Measurements from ENCODE around the gene VWA2. TPM values are rescaled to one million over a fixed set of nuclear protein-coding genes. Genes with fewer than 3 reads are reported as not detected.

VWA2 gene
- total and polyA plus RNA-seq, 2 of the 4 experiments (the other 2 are of a cell fraction): not detected

GRCh38 chr10:114304017-114304570, 65.0 kb downstream of the VWA2 start (continued):
- TF ChIP-seq MAZ (IDR thresholded peaks at IDR 0.05; ENCODE audit: borderline replicate concordance, low read depth, low read length): no peak

DNA sequence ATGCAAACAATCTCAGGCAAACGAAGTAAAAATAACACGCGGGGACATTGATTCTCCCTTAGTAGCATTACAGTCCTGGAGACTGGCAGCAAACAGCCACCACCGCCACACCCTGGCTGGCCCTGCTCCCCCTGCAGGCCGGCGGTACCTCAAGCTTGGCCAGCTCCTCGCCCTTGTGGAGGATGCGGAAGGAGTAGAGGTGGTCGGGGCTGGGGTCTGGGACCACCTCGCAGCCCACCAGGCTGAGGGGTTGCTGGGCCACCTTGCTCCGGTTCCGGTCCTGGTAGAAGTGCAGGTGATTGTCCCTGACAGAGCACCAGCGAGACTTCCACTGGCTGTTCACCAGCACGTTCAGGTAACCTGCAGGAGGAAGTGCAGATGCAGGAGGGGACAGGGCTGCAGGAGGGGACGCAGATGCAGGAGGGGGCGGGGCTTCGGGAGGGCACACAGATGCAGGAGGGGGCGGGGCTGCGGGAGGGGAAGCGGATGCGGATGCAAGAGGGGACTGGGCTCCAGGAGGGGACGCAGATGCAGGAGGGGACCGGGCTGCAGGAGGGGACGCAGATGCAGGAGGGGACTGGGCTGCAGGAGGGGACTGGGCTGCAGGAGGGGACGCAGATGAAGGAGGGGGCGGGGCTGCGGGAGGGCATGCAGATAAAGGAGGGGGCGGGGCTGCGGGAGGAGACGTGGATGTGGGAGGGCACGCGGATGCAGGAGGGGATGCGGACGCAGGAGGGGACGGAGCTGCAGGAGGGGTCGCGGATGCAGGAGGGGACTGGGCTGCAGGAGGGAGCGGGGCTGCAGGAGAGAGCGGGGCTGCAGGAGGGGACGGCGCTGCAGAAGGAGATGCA, 65.7 kb downstream of the VWA2 start:
- Histone ChIP-seq H2BK120ac (ENCODE audit: low read depth, low read length) (peak overlapping the region; percentile 57; the same call in 1 of the 2 replicates), H2AK5ac (ENCODE audit: low read depth, low read length) (peak overlapping the region; percentile 32; the same call in 1 of the 2 replicates), H3K4me2 (ENCODE audit: low read depth, low read length) (peak overlapping the region; percentile 61), H3K9me3 (ENCODE audit: control insufficient read depth, insufficient read depth, low read length) (no peaks in the 10 kb centered on the region), H3K9me1 (ENCODE audit: insufficient read depth, low read length) (peaks cover 7% of the 10 kb centered on the region), H3K4me3 (ENCODE audit: insufficient read depth, low read depth, low read length) (peak overlapping the region; percentile 4), H3K14ac (replicated peaks; ENCODE audit: low read depth, low read length) (no peak overlapping the region; the same call in 1 of the 2 replicates), H2AFZ (replicated peaks; ENCODE audit: low read length, poor library complexity) (peak overlapping the region; percentile 88), H3K23ac (ENCODE audit: low read depth, low read length) (0 out of 2 replicates have a peak overlapping the region, but pooled peaks have one; percentile 23), H3K4ac (ENCODE audit: low read depth, low read length) (peak overlapping the region; percentile 74), H4K20me1 (ENCODE audit: insufficient read depth, low read length) (peaks cover 4% of the 10 kb centered on the region; the same call in 1 of the 2 replicates), H3K9ac (ENCODE audit: low read depth, low read length) (0 out of 2 replicates have a peak overlapping the region, but pooled peaks have one; percentile 2), H2BK20ac (ENCODE audit: low read depth, low read length) (peak overlapping the region; percentile 51; the same call in 1 of the 2 replicates), H3K4me1 (ENCODE audit: control insufficient read depth, insufficient read depth, low read length) (peaks cover 13% of the 10 kb centered on the region), H2AK9ac (replicated peaks; ENCODE audit: low read depth, low read length, poor library complexity) (peak overlapping the region; percentile 56), H4K5ac (ENCODE audit: low read depth, low read length) (no peak overlapping the region), H3K56ac (ENCODE audit: extremely low read depth, insufficient read depth, low read length) (no peak overlapping the region), H3K27ac (ENCODE audit: insufficient read depth, low read length) (0 out of 2 replicates have a peak overlapping the region, but pooled peaks have one; percentile 6), H4K8ac (ENCODE audit: low read depth in 2 of 2, low read length in 2 of 2) (peak overlapping the region in 1 of 2 experiments; percentile 53; a peak in 1 of 4 replicates), H3K18ac (ENCODE audit: low read depth, low read length) (no peak overlapping the region), H3K27me3 (ENCODE audit: control insufficient read depth, insufficient read depth, low read length) (peaks cover 8% of the 10 kb centered on the region; the same call in 1 of the 2 replicates), H2BK5ac (ENCODE audit: low read depth, low read length, poor library complexity, severe bottlenecking) (peak overlapping the region; percentile 12), H3K79me1 (ENCODE audit: low read depth in 1 of 2, low read length in 2 of 2) (no peaks in the 10 kb centered on the region), H4K91ac (ENCODE audit: insufficient read depth, low read depth, low read length) (0 out of 2 replicates have a peak overlapping the region, but pooled peaks have one; percentile 2), H3K36me3 (ENCODE audit: control insufficient read depth, insufficient read depth, low read length) (no peaks in the 10 kb centered on the region), H2BK15ac (ENCODE audit: low read depth, low read length) (no peak overlapping the region)
- WGBS, 2 experiments (ENCODE audit: extremely low coverage in 2 of 2, insufficient read length in 1 of 2): 15% methylated on average over 13 of the region's 41 CpGs; no CpG with 5 or more reads in 1 of the 2 experiments
- ChIA-PET CTCF (interaction anchor here (0.6 to 2.1 kb wide), 24 partner anchors 12 to 517 kb away, joined by 3 to 17 read pairs (median 4); partner anchors contain the start of gene FHIP2A), POLR2A (ENCODE audit: unreplicated experiment) (interaction anchor here (1.0 kb wide), 1 partner anchor 154 kb away, joined by 3 read pairs; no protein-coding TSS in a partner anchor)
- TF ChIP-seq, protein P1, sequence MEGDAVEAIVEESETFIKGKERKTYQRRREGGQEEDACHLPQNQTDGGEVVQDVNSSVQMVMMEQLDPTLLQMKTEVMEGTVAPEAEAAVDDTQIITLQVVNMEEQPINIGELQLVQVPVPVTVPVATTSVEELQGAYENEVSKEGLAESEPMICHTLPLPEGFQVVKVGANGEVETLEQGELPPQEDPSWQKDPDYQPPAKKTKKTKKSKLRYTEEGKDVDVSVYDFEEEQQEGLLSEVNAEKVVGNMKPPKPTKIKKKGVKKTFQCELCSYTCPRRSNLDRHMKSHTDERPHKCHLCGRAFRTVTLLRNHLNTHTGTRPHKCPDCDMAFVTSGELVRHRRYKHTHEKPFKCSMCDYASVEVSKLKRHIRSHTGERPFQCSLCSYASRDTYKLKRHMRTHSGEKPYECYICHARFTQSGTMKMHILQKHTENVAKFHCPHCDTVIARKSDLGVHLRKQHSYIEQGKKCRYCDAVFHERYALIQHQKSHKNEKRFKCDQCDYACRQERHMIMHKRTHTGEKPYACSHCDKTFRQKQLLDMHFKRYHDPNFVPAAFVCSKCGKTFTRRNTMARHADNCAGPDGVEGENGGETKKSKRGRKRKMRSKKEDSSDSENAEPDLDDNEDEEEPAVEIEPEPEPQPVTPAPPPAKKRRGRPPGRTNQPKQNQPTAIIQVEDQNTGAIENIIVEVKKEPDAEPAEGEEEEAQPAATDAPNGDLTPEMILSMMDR (conservative IDR thresholded peaks at IDR 0.05; ENCODE audit: low read depth, low read length): peak; percentile 38
- TF ChIP-seq RAD21 (IDR thresholded peaks at IDR 0.05; ENCODE audit: low read length): no peak
- in situ Hi-C loops (cut with MboI; ENCODE audit: low sequenced_read_pairs) (loop anchor here (5.0 to 10.0 kb wide), 3 partner anchors 243 to 820 kb away; no protein-coding TSS in a partner anchor), dilution Hi-C loops (cut with HindIII; ENCODE audit: low sequenced_read_pairs, unreplicated experiment) (no loop called here), intact Hi-C loops (cut with micrococcal nuclease) (loop anchor here (1.0 to 10.0 kb wide), 10 partner anchors 133 to 823 kb away; no protein-coding TSS in a partner anchor)
- peak; percentile 35 for ATAC-seq (ENCODE audit: low read depth)
- no TSS peak for BruUV-seq (replicated peaks)
- DNase-seq: no peak
